Endodermal cell (in vitro differentiated cells): Measurements from ENCODE around the gene PYDC1. TPM values are rescaled to one million over a fixed set of nuclear protein-coding genes. Genes with fewer than 3 reads are reported as not detected.
A peak's percentile ranks its signal among the peaks of the same experiment; 100 is the strongest.

ENCODE experiments used
- DNase-seq: peaks from one replicate; pipeline ENCODE4 v3.0.0-alpha.2; 2017
- H3K27ac ChIP-seq: 2 replicates; pipeline ENCODE4 v1.5.1; 2013; ENCODE audit warnings: mild to moderate bottlenecking, low read depth, low read length, moderate library complexity
- H3K27me3 ChIP-seq: 2 replicates; pipeline ENCODE4 v1.6.1; 2013; ENCODE audit warnings: mild to moderate bottlenecking, low read length, moderate library complexity; ENCODE audit not compliant: insufficient read depth, control insufficient read depth, poor library complexity, severe bottlenecking
- H3K36me3 ChIP-seq: 2 replicates; pipeline ENCODE4 v1.7.0; 2013; ENCODE audit warnings: mild to moderate bottlenecking, low read length, moderate library complexity; ENCODE audit not compliant: control insufficient read depth, insufficient read depth
- H3K4me1 ChIP-seq: one replicate; pipeline ENCODE4 v1.7.0; 2013; ENCODE audit warnings: low read length; ENCODE audit not compliant: control insufficient read depth, insufficient read depth
- H3K4me3 ChIP-seq: 2 replicates; pipeline ENCODE4 v1.5.1; 2013; ENCODE audit warnings: mild to moderate bottlenecking, low read length, moderate library complexity
- H3K9ac ChIP-seq: 2 replicates; pipeline ENCODE4 v1.6.1; 2013; ENCODE audit warnings: mild to moderate bottlenecking, low read length, moderate library complexity; ENCODE audit not compliant: poor library complexity, severe bottlenecking; ENCODE audit errors: extremely low read depth
- H3K9me3 ChIP-seq: 2 replicates; pipeline ENCODE4 v1.6.1; 2013; ENCODE audit warnings: mild to moderate bottlenecking, low read length, moderate library complexity; ENCODE audit not compliant: control insufficient read depth
- H3K27ac Mint-ChIP-seq: 2 replicates; pipeline ENCODE4 v1.8.0; 2020; ENCODE audit warnings: mixed read lengths
- H3K27me3 Mint-ChIP-seq: 2 replicates; pipeline ENCODE4 v1.8.0; 2021; ENCODE audit warnings: mild to moderate bottlenecking, mixed read lengths; ENCODE audit not compliant: insufficient read depth
- H3K36me3 Mint-ChIP-seq: 2 replicates; pipeline ENCODE4 v1.8.0; 2020; ENCODE audit warnings: low read depth, mixed read lengths
- H3K4me1 Mint-ChIP-seq: 2 replicates; pipeline ENCODE4 v1.8.0; 2020; ENCODE audit warnings: mixed read lengths
- H3K4me3 Mint-ChIP-seq: 2 replicates; pipeline ENCODE4 v1.8.0; 2020; ENCODE audit warnings: mild to moderate bottlenecking, moderate library complexity, mixed read lengths
- H3K9me3 Mint-ChIP-seq: 2 replicates; pipeline ENCODE4 v1.8.0; 2020; ENCODE audit warnings: mild to moderate bottlenecking, mixed read lengths
- CTCF ChIP-seq: fragments of 200-600 bp; sonication (generic); conservative IDR thresholded peaks from 2 replicates; pipeline ENCODE4 v1.5.0; 2021; ENCODE audit warnings: antibody characterized with exemption, mild to moderate bottlenecking
- WGBS, 2 experiments: methylation state at CpG; one replicate each; pipeline versions ENCODE4 v1.1.5 to v1.1.7; 2013; ENCODE audit warnings: missing lambda C conversion rate in 2 of 2, mixed read lengths in 1 of 2; ENCODE audit not compliant: insufficient coverage in 1 of 2, insufficient read length in 1 of 2; 5-methylcytosine and 5-hydroxymethylcytosine counted together
- long read RNA-seq, 4 experiments: library from polyadenylated mRNA in 2 of 4; library from RNA in 1 of 4; library from capped mRNA in 1 of 4; stranded (forward) in 3 of 4; unstranded in 1 of 4; transcript quantifications; one replicate each; pipeline ENCODE4 v2.0.0, GENCODE V29; 2020 to 2021; ENCODE audit warnings: inconsistent platforms in 1 of 4
- polyA plus RNA-seq, 2 experiments: library from polyadenylated mRNA; stranded (reverse); fragments of 50-300 nt; gene quantifications; one replicate each; pipeline ENCODE4 v1.2.3, GENCODE V29; 2013
- total RNA-seq, 2 donors: library from RNA; stranded (reverse); fragmentation: NEBNext Ultra II Directional in 1 of 2; extraction: Animal tissue kit (Norgen Biotek cat#: 25700) in 1 of 2; gene quantifications; 2 replicates in 1 of 2; 3 replicates in 1 of 2; pipeline ENCODE4 v1.2.1, GENCODE V29; 2021

PYDC1 gene
- not detected for total RNA-seq
- polyA plus RNA-seq (2013, experiment 1 of 2) = not detected
- polyA plus RNA-seq (2013, experiment 2 of 2) = not detected
- long read RNA-seq, experiment 1 = 0 reads
- long read RNA-seq, experiment 2 = 0 reads
- long read RNA-seq, experiment 3 = 0 reads
- long read RNA-seq, experiment 4 = 0 reads

- no peak within 1 kb of the TSS for H3K9ac ChIP-seq
- Mint-ChIP-seq H3K36me3 (no peaks in the 10 kb centered on the region), H3K4me3 (peak within 1 kb of the TSS; percentile 50), H3K27me3 (peaks cover 81% of the 10 kb centered on the region), H3K9me3 (no peaks in the 10 kb centered on the region), H3K27ac (no peak within 1 kb of the TSS), H3K4me1 (peaks cover 10% of the 10 kb centered on the region)
- 12 to 23% methylated on average over 44 to 52 of the region's 52 CpGs for WGBS, 2 experiments
- H3K27ac ChIP-seq = no peak within 1 kb of the TSS
- H3K9me3 ChIP-seq = no peaks in the 10 kb centered on the region
- TF ChIP-seq CTCF = peak; percentile 45
- DNase-seq = peak; percentile 86
- H3K4me3 ChIP-seq = peak within 1 kb of the TSS; percentile 65
- H3K4me1 ChIP-seq = peaks cover 4% of the 10 kb centered on the region
- no peaks in the 10 kb centered on the region for H3K36me3 ChIP-seq
- H3K27me3 ChIP-seq = peaks cover 61% of the 10 kb centered on the region
These were observed at the start of gene PYDC1 for GRCh38 chr16:31216422-31217135. PYDC1 (minus strand) TSS chr16:31217135; CDS start chr16:31217028, 107 bp downstream.

DNA sequence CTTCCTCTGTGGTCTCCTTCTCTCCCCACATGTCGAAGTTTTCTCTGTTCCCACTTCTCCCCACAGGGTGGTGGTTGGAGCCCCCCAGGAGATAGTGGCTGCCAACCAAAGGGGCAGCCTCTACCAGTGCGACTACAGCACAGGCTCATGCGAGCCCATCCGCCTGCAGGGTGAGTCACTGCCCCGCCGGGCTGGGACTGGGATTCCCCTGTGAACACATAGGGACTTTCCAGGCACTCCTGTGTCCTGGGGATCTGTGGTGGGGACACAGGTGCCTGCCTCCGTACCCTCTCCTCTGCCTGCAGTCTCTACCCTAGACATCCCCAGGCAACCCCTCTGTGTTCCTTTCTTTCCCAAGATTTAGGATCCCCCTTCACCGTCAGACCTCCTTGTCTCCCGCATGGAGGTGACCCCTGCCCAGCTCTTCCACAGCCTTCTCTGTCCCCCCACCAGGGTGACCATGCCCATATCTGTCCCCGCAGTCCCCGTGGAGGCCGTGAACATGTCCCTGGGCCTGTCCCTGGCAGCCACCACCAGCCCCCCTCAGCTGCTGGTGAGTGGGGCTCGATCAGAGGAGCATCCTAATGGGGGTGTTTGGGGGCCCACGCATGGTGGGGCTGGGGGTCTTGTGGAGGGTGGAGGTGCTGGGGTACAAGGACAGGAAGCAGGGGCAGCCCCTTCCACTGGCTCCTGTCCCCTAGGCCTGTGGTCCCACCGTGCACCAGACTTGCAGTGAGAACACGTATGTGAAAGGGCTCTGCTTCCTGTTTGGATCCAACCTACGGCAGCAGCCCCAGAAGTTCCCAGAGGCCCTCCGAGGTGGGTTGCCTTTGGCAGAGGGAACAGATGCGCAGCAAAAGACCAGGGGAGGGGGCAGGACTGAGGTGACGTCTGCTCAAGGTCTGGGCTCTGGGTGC lies 48.7 kb upstream of the PYDC1 start:
- H3K27ac Mint-ChIP-seq = no peak overlapping the region
- Histone ChIP-seq H3K9ac (no peak overlapping the region), H3K27ac (no peak overlapping the region), H3K4me1 (no peaks in the 10 kb centered on the region), H3K9me3 (no peaks in the 10 kb centered on the region), H3K36me3 (no peaks in the 10 kb centered on the region), H3K27me3 (no peaks in the 10 kb centered on the region), H3K4me3 (no peak overlapping the region)
- no peak overlapping the region for H3K4me3 Mint-ChIP-seq
- H3K4me1 Mint-ChIP-seq = peaks cover 16% of the 10 kb centered on the region
- H3K9me3 Mint-ChIP-seq = no peaks in the 10 kb centered on the region
- DNase-seq = peak; percentile 75
- H3K36me3 Mint-ChIP-seq = no peaks in the 10 kb centered on the region
- TF ChIP-seq CTCF = no peak
- H3K27me3 Mint-ChIP-seq = no peaks in the 10 kb centered on the region
- 82 to 87% methylated on average over 12 to 20 of the region's 20 CpGs for WGBS, 2 experiments

GRCh38 chr16:31262084-31262483 lies 45.1 kb upstream of the PYDC1 start:
- no peak overlapping the region for H3K4me3 Mint-ChIP-seq
- no peaks in the 10 kb centered on the region for H3K9me3 Mint-ChIP-seq
- Histone ChIP-seq H3K27ac (no peak overlapping the region), H3K4me1 (no peaks in the 10 kb centered on the region), H3K4me3 (no peak overlapping the region), H3K36me3 (no peaks in the 10 kb centered on the region), H3K27me3 (no peaks in the 10 kb centered on the region), H3K9me3 (no peaks in the 10 kb centered on the region), H3K9ac (no peak overlapping the region)
- peaks cover 4% of the 10 kb centered on the region for H3K4me1 Mint-ChIP-seq
- H3K27ac Mint-ChIP-seq = no peak overlapping the region
- 75 to 88% methylated on average over 2 to 3 of the region's 3 CpGs for WGBS, 2 experiments
- DNase-seq = no peak
- no peaks in the 10 kb centered on the region for H3K27me3 Mint-ChIP-seq
- no peaks in the 10 kb centered on the region for H3K36me3 Mint-ChIP-seq
- TF ChIP-seq CTCF = no peak
